HEK293 (cell line): ENCODE data around the gene DCTN4.
"Not testable (repeated sequence)": the region's sequence is repeated elsewhere in the genome, so short reads cannot be mapped to it uniquely, and the experiment has no call there.

Experiments used
- CTCF ChIA-PET: fragments of 350-600 bp; formaldehyde crosslinking; extraction: SDS; loops from one replicate; lab custom pipeline; 2021; ENCODE audit warnings: antibody characterized with exemption; lab: Yijun Ruan, JAX
- POLR2A ChIA-PET: fragments of 300-600 bp; formaldehyde crosslinking; extraction: SDS; loops from one replicate; lab custom pipeline; 2020; ENCODE audit warnings: antibody characterized with exemption, inconsistent platforms; lab: Yijun Ruan, JAX
- H3K27ac ChIP-seq: fragments of 200-500 bp; sonication (Bioruptor generic); 2 replicates; pipeline ENCODE4 v1.5.1; 2014; ENCODE audit warnings: low read depth, low read length, control low read depth, inconsistent platforms; ENCODE audit errors: extremely low read depth
- H3K36me3 ChIP-seq, 2 experiments: fragments of 200-500 bp in 1 of 2; sonication (Bioruptor generic) in 1 of 2; 1 replicate in 1 of 2; 2 replicates in 1 of 2; pipeline ENCODE4 v1.5.1; 2014 to 2017; ENCODE audit warnings: inconsistent platforms in 2 of 2, low read length in 2 of 2; ENCODE audit not compliant: control insufficient read depth in 2 of 2, insufficient read depth in 1 of 2
- H3K4me1 ChIP-seq: fragments of 200-500 bp; sonication (Bioruptor generic); 2 replicates; pipeline ENCODE4 v1.5.1; 2014; ENCODE audit warnings: mild to moderate bottlenecking, low read length, inconsistent platforms; ENCODE audit not compliant: control insufficient read depth, insufficient read depth
- H3K4me3 ChIP-seq: 2 replicates; pipeline ENCODE4 v1.5.1; 2011; ENCODE audit warnings: low read depth, mild to moderate bottlenecking, control low read depth, low read length, moderate library complexity
- H3K9me3 ChIP-seq: fragments of 200-500 bp; sonication (Bioruptor generic); 2 replicates; pipeline ENCODE4 v1.5.1; 2014; ENCODE audit warnings: low read depth, low read length, inconsistent platforms; ENCODE audit not compliant: control insufficient read depth, insufficient read depth
- FEZF1 ChIP-seq: fragments of 450-650 bp; formaldehyde crosslinking; IDR thresholded peaks from 2 replicates; pipeline ENCODE4 v1.5.1; 2016; ENCODE audit warnings: missing biosample characterization, missing genetic modification characterization
- GLIS1 ChIP-seq: fragments of 450-650 bp; formaldehyde crosslinking; IDR thresholded peaks from 2 replicates; pipeline ENCODE4 v1.5.1; 2016; ENCODE audit warnings: missing biosample characterization, missing genetic modification characterization
- OSR2 ChIP-seq: fragments of 450-650 bp; formaldehyde crosslinking; IDR thresholded peaks from 2 replicates; pipeline ENCODE4 v1.5.1; 2016; ENCODE audit warnings: missing biosample characterization, missing genetic modification characterization
- OVOL3 ChIP-seq: fragments of 450-650 bp; formaldehyde crosslinking; IDR thresholded peaks from 2 replicates; pipeline ENCODE4 v1.5.1; 2016; ENCODE audit warnings: missing biosample characterization, missing genetic modification characterization
- SP3 ChIP-seq: fragments of 450-650 bp; formaldehyde crosslinking; IDR thresholded peaks from 2 replicates; pipeline ENCODE4 v1.5.1; 2016; ENCODE audit warnings: missing biosample characterization, missing genetic modification characterization
- WT1 ChIP-seq: fragments of 450-650 bp; formaldehyde crosslinking; IDR thresholded peaks from 2 replicates; pipeline ENCODE4 v1.5.1; 2016; ENCODE audit warnings: missing biosample characterization, missing genetic modification characterization
- ZBTB17 ChIP-seq: fragments of 450-650 bp; formaldehyde crosslinking; IDR thresholded peaks from 2 replicates; pipeline ENCODE4 v1.5.1; 2016; ENCODE audit warnings: missing biosample characterization, missing genetic modification characterization
- ZBTB44 ChIP-seq: fragments of 450-650 bp; IDR thresholded peaks from 2 replicates; pipeline ENCODE4 v1.5.1; 2018; ENCODE audit warnings: missing biosample characterization, mild to moderate bottlenecking, missing genetic modification characterization
- ZNF132 ChIP-seq: fragments of 450-650 bp; formaldehyde crosslinking; IDR thresholded peaks from 2 replicates; pipeline ENCODE4 v1.5.1; 2017; ENCODE audit warnings: missing biosample characterization, missing genetic modification characterization, borderline replicate concordance
- ZNF292 ChIP-seq: fragments of 450-650 bp; formaldehyde crosslinking; IDR thresholded peaks from 2 replicates; pipeline ENCODE4 v1.5.1; 2016; ENCODE audit warnings: low read depth, missing biosample characterization, missing genetic modification characterization, borderline replicate concordance
- ZNF561 ChIP-seq: fragments of 450-650 bp; IDR thresholded peaks from 2 replicates; pipeline ENCODE4 v1.5.1; 2018; ENCODE audit warnings: missing biosample characterization, missing genetic modification characterization, borderline replicate concordance
- ZNF776 ChIP-seq: fragments of 450-650 bp; formaldehyde crosslinking; IDR thresholded peaks from 2 replicates; pipeline ENCODE4 v1.5.0; 2017; ENCODE audit warnings: missing biosample characterization, missing genetic modification characterization, borderline replicate concordance
- ZNF843 ChIP-seq: fragments of 450-650 bp; formaldehyde crosslinking; IDR thresholded peaks from 2 replicates; pipeline ENCODE4 v1.5.1; 2016; ENCODE audit warnings: missing biosample characterization, missing genetic modification characterization
- ZXDB ChIP-seq: fragments of 450-650 bp; formaldehyde crosslinking; IDR thresholded peaks from 2 replicates; pipeline ENCODE4 v1.5.1; 2016; ENCODE audit warnings: missing biosample characterization, missing genetic modification characterization
- TF ChIP-seq, protein P1 (sequence below): fragments of 450-650 bp; formaldehyde crosslinking; IDR thresholded peaks from 2 replicates; pipeline ENCODE4 v1.5.1; 2016; ENCODE audit warnings: missing biosample characterization, missing genetic modification characterization
- TF ChIP-seq, protein P2 (sequence below): fragments of 450-650 bp; formaldehyde crosslinking; IDR thresholded peaks from 2 replicates; pipeline ENCODE4 v1.5.1; 2016; ENCODE audit warnings: missing biosample characterization, missing genetic modification characterization, low read depth
- TF ChIP-seq, protein P3 (sequence below): fragments of 450-650 bp; formaldehyde crosslinking; conservative IDR thresholded peaks from 2 replicates; pipeline ENCODE4 v1.5.1; 2016; ENCODE audit warnings: low read depth, missing biosample characterization, missing genetic modification characterization

Gene DCTN4

DNA sequence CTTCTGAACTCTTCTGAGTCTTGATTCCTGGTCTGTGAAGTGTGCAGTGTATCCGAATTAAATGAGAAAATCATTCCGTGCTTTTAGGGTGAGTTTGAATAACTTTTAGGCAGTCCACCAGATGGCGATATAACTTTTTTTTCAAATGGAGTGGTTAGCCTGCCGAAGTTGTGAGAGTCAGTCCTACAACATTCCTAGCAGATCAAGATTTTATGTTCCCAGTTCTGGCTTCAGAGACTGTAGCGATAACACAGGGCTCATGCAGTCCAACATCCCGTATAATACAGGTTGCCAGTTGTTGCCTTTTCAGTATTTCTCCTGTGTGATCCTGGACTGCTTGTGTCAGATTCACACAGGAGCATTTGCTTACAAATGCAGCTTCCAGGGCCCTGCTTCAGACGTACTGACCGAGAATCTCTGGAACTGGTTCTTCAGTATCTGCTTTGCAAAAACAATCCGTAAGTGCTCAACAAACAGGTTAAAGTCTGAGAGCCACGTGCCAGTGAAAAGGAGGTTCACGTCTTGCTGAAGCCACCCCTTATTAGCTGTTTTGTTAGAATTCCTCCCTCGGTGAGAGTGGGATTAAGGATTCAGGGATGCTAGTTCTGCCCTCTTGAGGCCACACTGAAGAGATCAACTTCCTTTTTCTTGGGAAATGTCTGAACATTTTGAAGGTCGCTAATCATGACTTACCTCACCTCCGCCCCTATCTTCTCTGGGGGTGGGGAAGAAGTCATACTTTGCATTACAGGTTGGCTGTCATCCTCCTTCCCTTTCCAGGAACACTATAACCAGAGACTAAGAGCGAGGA, 42.5 kb upstream of the DCTN4 start (continued):
- TF ChIP-seq ZNF561 = 0 out of 2 replicates have a peak, but pooled peaks have one; percentile 17
- TF ChIP-seq, protein P1, sequence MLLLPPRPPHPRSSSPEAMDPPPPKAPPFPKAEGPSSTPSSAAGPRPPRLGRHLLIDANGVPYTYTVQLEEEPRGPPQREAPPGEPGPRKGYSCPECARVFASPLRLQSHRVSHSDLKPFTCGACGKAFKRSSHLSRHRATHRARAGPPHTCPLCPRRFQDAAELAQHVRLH = 0 out of 2 replicates have a peak, but pooled peaks have one; percentile 12
- TF ChIP-seq, all 188 proteins: peak for 17

DNA sequence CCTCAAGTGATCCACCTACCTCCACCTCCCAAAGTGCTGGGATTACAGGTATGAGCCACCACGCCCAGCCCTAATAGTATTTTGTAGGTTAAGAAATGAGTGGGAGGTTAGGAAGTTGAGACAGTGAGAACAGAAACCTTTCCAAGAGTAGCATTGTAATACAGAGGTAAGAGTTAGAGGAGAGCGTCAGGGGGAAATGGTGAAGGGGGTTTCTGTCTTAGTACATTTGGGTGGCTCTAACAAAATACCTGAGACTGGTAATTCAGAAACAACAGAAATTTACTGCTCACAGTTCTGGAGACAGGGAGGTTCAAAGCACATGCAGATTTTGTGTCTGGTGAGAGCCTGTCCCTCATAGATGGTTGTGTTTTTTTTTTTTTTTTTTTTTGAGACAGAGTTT, 38.6 kb upstream of the DCTN4 start:
- Histone ChIP-seq H3K4me3 (no peak overlapping the region), H3K36me3 (no peaks in the 10 kb centered on the region), H3K9me3 (no peaks in the 10 kb centered on the region), H3K27ac (no peak overlapping the region), H3K4me1 (no peaks in the 10 kb centered on the region)
- TF ChIP-seq ZNF776 (tag by site-specific recombination) = no peak
- CTCF ChIA-PET = no interaction called here
- POLR2A ChIA-PET = no interaction called here

- H3K9me3 ChIP-seq = no peaks in the 10 kb centered on the region
- H3K36me3 ChIP-seq = no peaks in the 10 kb centered on the region
- CTCF ChIA-PET = no interaction called here
- H3K27ac ChIP-seq = no peak overlapping the region
- H3K4me1 ChIP-seq = peaks cover 6% of the 10 kb centered on the region; the same call in 1 of the 2 replicates
- POLR2A ChIA-PET = no interaction called here
- TF ChIP-seq ZNF292 (tag by site-specific recombination) (no peak), SP3 (tag by site-specific recombination) (no peak), ZNF132 (no peak), ZNF561 (no peak)
- TF ChIP-seq, protein P2, sequence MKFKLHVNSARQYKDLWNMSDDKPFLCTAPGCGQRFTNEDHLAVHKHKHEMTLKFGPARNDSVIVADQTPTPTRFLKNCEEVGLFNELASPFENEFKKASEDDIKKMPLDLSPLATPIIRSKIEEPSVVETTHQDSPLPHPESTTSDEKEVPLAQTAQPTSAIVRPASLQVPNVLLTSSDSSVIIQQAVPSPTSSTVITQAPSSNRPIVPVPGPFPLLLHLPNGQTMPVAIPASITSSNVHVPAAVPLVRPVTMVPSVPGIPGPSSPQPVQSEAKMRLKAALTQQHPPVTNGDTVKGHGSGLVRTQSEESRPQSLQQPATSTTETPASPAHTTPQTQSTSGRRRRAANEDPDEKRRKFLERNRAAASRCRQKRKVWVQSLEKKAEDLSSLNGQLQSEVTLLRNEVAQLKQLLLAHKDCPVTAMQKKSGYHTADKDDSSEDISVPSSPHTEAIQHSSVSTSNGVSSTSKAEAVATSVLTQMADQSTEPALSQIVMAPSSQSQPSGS (tag by site-specific recombination) = no peak
- TF ChIP-seq, protein P3, sequence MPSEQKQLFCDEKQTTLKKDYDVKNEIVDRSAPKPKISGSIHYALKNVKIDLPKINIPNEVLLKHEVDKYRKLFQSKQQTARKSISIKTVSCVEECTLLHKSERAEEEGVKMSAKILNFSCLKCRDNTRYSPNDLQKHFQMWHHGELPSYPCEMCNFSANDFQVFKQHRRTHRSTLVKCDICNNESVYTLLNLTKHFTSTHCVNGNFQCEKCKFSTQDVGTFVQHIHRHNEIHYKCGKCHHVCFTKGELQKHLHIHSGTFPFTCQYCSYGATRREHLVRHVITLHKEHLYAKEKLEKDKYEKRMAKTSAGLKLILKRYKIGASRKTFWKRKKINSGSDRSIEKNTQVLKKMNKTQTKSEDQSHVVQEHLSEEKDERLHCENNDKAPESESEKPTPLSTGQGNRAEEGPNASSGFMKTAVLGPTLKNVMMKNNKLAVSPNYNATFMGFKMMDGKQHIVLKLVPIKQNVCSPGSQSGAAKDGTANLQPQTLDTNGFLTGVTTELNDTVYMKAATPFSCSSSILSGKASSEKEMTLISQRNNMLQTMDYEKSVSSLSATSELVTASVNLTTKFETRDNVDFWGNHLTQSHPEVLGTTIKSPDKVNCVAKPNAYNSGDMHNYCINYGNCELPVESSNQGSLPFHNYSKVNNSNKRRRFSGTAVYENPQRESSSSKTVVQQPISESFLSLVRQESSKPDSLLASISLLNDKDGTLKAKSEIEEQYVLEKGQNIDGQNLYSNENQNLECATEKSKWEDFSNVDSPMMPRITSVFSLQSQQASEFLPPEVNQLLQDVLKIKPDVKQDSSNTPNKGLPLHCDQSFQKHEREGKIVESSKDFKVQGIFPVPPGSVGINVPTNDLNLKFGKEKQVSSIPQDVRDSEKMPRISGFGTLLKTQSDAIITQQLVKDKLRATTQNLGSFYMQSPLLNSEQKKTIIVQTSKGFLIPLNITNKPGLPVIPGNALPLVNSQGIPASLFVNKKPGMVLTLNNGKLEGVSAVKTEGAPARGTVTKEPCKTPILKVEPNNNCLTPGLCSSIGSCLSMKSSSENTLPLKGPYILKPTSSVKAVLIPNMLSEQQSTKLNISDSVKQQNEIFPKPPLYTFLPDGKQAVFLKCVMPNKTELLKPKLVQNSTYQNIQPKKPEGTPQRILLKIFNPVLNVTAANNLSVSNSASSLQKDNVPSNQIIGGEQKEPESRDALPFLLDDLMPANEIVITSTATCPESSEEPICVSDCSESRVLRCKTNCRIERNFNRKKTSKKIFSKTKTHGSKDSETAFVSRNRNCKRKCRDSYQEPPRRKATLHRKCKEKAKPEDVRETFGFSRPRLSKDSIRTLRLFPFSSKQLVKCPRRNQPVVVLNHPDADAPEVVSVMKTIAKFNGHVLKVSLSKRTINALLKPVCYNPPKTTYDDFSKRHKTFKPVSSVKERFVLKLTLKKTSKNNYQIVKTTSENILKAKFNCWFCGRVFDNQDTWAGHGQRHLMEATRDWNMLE (tag by site-specific recombination) = no peak
- H3K4me3 ChIP-seq = no peak overlapping the region
Measured at GRCh38 chr5:150794927-150795326, 36.1 kb upstream of the DCTN4 start.

DNA sequence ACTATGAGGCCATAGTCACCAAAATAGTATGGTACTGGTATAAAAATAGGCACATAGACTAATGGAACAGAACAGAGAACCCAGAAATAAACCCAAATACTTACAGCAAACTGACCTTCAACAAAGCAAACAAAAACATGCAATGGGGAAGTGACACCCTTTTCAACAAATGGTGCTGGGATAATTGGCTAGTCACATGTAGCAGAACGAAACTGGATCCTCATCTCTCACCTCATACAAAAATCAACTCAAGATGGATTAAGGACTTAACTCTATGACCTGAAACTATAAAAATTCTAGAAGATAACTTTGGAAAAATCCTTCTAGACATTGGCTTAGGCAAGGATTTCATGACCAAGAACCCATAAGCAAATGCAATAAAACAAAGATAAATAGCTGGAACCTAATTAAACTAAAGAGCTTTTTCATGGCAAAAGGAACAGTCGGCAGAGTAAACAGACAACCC, 34.6 kb upstream of the DCTN4 start:
- CTCF ChIA-PET = interaction anchor here (4.7 kb wide), 1 partner anchor 8 kb away, joined by 37 read pairs; no protein-coding TSS in a partner anchor
- POLR2A ChIA-PET, H3K4me3 ChIP-seq, H3K9me3 ChIP-seq, H3K4me1 ChIP-seq, H3K36me3 ChIP-seq, H3K27ac ChIP-seq: not testable (repeated sequence)
- TF ChIP-seq OVOL3 = peak; percentile 88
- TF ChIP-seq ZNF843 (tag by site-specific recombination) = peak; percentile 75
- TF ChIP-seq ZBTB44 = peak; percentile 46; the same call in 1 of the 2 replicates
- peak; percentile 56; the same call in 1 of the 2 replicates for TF ChIP-seq OSR2 (tag by site-specific recombination)
- TF ChIP-seq GLIS1 (tag by site-specific recombination) = peak; percentile 20; the same call in 1 of the 2 replicates
- peak; percentile 71 for TF ChIP-seq FEZF1
- TF ChIP-seq ZBTB17 (tag by site-specific recombination) = 0 out of 2 replicates have a peak, but pooled peaks have one; percentile 25
- TF ChIP-seq WT1 = peak; percentile 70; the same call in 1 of the 2 replicates
- TF ChIP-seq, protein P1 = peak; percentile 35; the same call in 1 of the 2 replicates
- 0 out of 2 replicates have a peak, but pooled peaks have one; percentile 22 for TF ChIP-seq ZXDB (tag by site-specific recombination)
